Fibroblast of the aortic adventitia (primary cell): ENCODE data around the gene TIMM23. TPM values are rescaled to one million over a fixed set of nuclear protein-coding genes. Genes with fewer than 3 reads are reported as not detected.
"Not testable (repeated sequence)": the region's sequence is repeated elsewhere in the genome, so short reads cannot be mapped to it uniquely, and the experiment has no call there.

ENCODE experiments used
- DNase-seq: peaks from one replicate; pipeline ENCODE4 v3.0.0-alpha.2; 2010; ENCODE audit warnings: low read depth
- H3K4me3 ChIP-seq: 2 replicates; pipeline ENCODE4 v1.5.1; 2011; ENCODE audit warnings: low read depth, mild to moderate bottlenecking, control low read depth, low read length, moderate library complexity
- total RNA-seq: library from RNA; depleted of rRNA; stranded (reverse); fragments of >200 nt; gene quantifications from 2 replicates; pipeline ENCODE4 v1.2.3, GENCODE V29; 2012; ENCODE audit warnings: low replicate concordance
- TF ChIP-seq, protein P1 (sequence below): IDR thresholded peaks from 2 replicates; pipeline ENCODE4 v1.5.1; 2011; ENCODE audit warnings: mild to moderate bottlenecking, low read length, control low read depth, inconsistent platforms; ENCODE audit not compliant: insufficient read depth

The TIMM23 gene
- total RNA-seq, 1 donor: 77.6 TPM

DNA sequence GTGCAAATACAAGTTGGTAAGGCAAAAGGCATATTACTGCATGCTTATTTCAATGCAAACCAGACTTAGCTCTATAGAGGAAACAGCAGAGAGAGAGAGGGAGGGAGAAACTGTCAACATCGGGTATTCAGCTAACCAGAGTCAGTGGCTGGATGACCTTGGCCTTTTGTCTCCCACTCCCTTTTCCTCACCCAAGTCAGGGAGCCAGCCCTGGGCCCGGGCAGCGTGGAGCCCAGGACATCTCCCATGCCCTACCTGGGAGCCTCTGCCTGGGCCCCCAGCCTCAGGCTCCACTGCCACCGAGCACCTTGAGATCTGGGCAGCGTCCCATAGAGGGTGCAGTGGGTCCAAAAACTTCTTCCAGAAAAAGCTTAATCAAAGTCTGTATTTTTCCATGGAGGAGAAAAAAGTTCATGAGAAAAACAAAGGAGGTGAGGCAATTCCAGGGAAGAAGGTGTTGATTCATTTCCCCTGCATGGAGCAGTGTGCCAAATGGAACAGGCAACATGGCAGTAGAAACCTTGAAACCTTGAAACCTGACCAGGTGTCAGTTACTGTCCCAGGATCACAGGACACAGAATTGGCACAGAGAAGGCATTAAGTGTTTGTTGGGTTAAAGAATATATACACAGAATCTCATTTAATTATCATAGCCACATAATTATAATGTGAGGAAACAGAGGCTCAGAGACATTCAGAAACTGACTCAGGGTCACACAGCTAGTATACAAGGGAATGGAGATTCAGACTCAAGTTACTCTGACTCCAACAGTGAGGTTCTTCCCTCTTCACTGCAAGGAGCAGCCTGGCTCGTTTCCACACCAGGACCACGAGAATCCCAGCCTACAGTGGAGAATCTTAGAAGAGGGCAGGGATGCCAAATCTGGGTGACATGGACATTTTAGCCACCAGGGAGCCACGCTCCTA lies 63.9 kb downstream of the TIMM23 start:
- no peak for DNase-seq
- H3K4me3 ChIP-seq: no peak overlapping the region
- TF ChIP-seq, protein P1, sequence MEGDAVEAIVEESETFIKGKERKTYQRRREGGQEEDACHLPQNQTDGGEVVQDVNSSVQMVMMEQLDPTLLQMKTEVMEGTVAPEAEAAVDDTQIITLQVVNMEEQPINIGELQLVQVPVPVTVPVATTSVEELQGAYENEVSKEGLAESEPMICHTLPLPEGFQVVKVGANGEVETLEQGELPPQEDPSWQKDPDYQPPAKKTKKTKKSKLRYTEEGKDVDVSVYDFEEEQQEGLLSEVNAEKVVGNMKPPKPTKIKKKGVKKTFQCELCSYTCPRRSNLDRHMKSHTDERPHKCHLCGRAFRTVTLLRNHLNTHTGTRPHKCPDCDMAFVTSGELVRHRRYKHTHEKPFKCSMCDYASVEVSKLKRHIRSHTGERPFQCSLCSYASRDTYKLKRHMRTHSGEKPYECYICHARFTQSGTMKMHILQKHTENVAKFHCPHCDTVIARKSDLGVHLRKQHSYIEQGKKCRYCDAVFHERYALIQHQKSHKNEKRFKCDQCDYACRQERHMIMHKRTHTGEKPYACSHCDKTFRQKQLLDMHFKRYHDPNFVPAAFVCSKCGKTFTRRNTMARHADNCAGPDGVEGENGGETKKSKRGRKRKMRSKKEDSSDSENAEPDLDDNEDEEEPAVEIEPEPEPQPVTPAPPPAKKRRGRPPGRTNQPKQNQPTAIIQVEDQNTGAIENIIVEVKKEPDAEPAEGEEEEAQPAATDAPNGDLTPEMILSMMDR: no peak

DNA sequence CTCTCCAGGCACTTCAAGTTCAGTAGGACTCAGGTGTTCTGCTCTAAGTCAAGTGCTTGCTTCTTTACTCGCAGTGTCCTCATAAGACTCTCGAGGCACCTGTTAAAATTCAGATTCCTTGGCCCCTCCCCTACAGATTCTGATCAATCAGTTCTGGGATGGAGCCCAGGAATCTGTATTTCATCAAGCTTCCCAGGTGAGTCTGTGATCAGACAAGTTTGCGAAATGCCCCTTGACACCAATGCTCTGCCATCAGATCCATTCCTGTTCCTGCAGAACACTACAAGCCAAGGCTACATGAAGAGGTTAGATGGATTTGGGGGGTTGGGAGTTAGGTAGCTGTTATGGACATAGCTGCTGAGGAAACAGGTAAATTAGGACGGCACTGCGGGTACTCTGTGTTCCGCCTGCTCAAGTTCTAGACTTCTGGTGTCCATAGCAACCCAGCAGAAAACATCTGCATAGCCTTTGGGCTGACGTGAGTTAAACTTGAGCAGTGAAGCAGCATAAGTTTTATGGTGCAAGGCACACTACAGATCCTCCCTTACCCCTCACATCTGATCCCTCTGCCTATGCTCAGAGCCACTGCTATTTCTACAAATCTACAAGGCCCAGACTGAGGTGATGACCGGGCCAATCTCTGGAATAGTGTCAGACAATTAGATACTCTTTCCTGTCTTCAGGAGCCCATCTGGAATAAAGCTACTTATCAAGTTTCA lies 65.0 kb downstream of the TIMM23 start:
- TF ChIP-seq, protein P1: no peak
- no peak overlapping the region for H3K4me3 ChIP-seq
- no peak for DNase-seq

DNA sequence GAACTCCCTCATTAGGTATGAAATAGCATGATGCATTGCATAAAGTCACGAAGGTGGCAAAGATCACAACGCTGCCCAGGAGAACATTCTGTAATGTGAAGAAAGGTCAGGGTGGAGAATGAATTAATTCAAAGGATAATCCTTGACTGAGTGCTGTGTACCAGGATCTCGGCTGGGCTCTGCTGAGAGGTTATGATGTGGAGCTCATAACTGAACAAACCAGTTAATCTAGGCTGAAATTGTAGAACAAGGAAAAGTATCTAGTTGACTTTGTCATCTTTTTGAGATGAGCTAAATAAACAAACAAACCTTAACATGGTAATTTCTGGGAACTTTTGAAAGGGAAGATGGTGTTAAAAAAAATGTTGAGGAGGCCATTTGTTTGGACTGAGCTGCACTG lies 67.7 kb downstream of the TIMM23 start:
- TF ChIP-seq, protein P1: no peak
- DNase-seq: no peak
- H3K4me3 ChIP-seq: no peak overlapping the region

DNA sequence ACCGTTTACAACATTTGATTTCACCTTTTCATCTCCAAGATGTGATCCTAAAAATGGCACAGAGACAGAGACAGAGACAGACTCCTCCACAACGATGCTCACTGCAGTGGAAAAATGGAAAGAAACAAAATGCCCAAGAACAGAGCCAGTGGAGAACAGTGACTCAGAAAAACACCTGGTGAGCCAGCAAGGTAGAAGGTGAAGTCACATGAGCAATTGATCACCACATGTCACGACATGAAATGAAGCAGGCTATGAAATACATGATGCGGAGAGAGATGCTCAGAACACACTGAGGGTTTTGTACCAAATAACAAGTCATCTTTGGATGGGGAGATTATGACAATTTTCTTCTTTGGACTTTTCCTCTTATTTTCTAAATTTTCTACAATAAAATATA lies 70.2 kb downstream of the TIMM23 start:
- TF ChIP-seq, protein P1: no peak
- H3K4me3 ChIP-seq: no peak overlapping the region
- no peak for DNase-seq

DNA sequence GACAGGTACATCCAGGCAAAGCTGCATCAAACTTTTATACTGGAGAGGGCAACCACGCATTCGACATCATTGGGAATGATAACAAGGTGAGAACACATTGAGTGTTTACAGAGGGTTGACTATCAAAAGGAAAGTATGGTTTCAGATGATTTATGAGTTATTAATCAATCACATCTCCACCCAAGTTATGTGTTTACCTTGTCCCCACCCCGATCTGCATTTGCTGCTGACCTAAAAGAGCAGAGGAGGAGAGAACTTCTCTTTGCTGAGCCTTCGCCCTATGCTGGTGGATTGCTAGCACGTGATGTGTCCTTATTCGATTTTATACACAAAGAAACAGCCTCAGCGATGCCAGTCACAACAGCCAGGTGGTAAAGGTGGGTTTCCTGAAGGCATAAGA lies 74.0 kb downstream of the TIMM23 start, which contains the start of gene MSMB:
TSS of gene MSMB (minus strand) at position 9 of the 400 bp plus-strand sequence. CDS start 32 bp downstream, outside the sequence.
- H3K4me3 ChIP-seq: no peak within 1 kb of the TSS
- DNase-seq: no peak
- TF ChIP-seq, protein P1: no peak

DNA sequence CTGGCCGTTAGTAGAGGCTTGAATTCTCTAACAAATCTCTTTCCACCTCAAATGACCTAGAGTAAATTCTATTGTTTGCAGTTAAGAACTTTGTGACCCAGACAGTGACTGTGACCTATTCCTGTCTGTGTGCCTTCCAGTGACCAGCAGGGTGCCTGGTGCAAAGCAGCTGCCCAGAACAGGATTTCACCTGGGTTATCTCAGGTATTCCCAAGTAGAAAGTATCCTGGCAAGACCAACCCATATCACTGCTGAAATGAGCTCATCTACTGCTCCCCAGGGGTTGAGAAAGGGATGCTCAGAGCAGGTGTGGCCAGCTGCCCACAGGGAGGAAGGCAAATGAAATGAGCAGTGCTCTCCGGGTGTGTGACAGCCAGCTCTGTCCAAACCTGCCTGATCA lies 75.9 kb downstream of the TIMM23 start:
- TF ChIP-seq, protein P1: no peak
- no peak overlapping the region for H3K4me3 ChIP-seq
- DNase-seq: no peak

DNA sequence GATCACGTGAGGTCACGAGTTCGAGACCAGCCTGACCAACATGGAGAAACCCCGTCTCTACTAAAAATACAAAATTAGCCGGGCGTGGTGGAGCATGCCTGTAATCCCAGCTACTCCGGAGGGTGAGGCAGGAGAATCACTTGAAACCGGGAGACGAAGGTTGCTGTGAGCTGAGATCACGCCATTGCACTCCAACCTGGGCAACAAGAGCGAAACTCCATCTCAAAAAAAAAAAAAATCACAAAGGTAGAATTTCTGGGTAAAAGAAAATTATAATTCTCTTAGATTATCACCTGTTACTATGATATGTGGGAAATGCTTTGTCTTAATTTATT lies 77.2 kb downstream of the TIMM23 start:
- not testable (repeated sequence) for DNase-seq, H3K4me3 ChIP-seq
